Thoracic aorta (tissue), 2 donors: ENCODE data around the gene TMEM108. TPM values are rescaled to one million over a fixed set of nuclear protein-coding genes. Genes with fewer than 3 reads are reported as not detected.

Experiments
- ATAC-seq: fragments of 150-250 bp; one replicate; pipeline ENCODE4 v1.8.0; 2017; ENCODE audit warnings: low read depth; ENCODE audit not compliant: insufficient number of reproducible peaks, low FRiP score
- DNase-seq: peaks from one replicate; pipeline ENCODE4 v3.0.0-alpha.2; 2020; ENCODE audit warnings: low spot score
- H3K27ac ChIP-seq, 2 donors: fragments of 200-600 bp; sonication (generic); 1 replicate in 1 of 2; 2 replicates in 1 of 2; pipeline ENCODE4 v1.5.1; 2016; ENCODE audit warnings: mild to moderate bottlenecking in 2 of 2, moderate library complexity in 2 of 2
- H3K27me3 ChIP-seq: fragments of 200-600 bp; sonication (generic); replicated peaks from 2 replicates; pipeline ENCODE4 v1.6.0; 2016; ENCODE audit warnings: mild to moderate bottlenecking; ENCODE audit not compliant: insufficient read depth
- H3K36me3 ChIP-seq: fragments of 200-600 bp; sonication (generic); one replicate; pipeline ENCODE4 v1.5.1; 2016
- H3K4me1 ChIP-seq, 2 donors: fragments of 200-600 bp; sonication (generic); 1 replicate in 1 of 2; 2 replicates in 1 of 2; pipeline versions ENCODE4 v1.5.1 to v1.6.0; 2016; ENCODE audit warnings: low read depth in 2 of 2, mild to moderate bottlenecking in 1 of 2; ENCODE audit not compliant: control insufficient read depth in 1 of 2
- H3K4me3 ChIP-seq: fragments of 200-600 bp; sonication (generic); 2 replicates; pipeline ENCODE4 v1.5.1; 2016; ENCODE audit warnings: mild to moderate bottlenecking
- H3K9me3 ChIP-seq: fragments of 200-600 bp; sonication (generic); 2 replicates; pipeline ENCODE4 v1.5.1; 2016
- total RNA-seq, 2 donors: library from RNA; depleted of rRNA; stranded (reverse); fragments of >200 nt; gene quantifications; one replicate each; pipeline versions ENCODE4 v1.1.0 to v1.2.3, GENCODE V29; 2016
- TF ChIP-seq, protein P1 (sequence below): fragments of 200-600 bp; sonication (generic); IDR thresholded peaks from one replicate; pipeline ENCODE4 v1.5.1; 2019; ENCODE audit warnings: antibody characterized with exemption

TMEM108 gene
- total RNA-seq, 2 donors from 2014 or later = 0.28 to 0.41 TPM

DNA sequence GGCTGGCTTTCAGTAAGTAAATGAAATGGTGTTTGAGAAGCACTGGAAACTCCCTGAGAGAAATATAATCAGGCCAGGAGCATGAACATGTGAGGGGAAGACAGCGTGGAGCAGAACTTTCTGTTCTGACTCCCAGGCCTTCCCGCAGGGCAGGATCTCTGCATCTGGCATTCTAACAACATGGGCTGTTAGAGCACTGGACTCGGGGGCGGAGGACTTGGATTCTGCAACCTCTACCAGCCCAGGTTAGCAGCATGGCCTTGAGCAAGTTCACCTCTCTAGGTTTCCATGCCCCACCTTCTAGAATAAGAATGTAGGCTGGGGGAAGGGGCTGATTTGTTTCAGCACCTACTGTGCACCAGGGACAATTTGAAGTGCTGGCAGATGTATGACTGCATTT lies 349.1 kb downstream of the TMEM108 start:
- TF ChIP-seq, protein P1, sequence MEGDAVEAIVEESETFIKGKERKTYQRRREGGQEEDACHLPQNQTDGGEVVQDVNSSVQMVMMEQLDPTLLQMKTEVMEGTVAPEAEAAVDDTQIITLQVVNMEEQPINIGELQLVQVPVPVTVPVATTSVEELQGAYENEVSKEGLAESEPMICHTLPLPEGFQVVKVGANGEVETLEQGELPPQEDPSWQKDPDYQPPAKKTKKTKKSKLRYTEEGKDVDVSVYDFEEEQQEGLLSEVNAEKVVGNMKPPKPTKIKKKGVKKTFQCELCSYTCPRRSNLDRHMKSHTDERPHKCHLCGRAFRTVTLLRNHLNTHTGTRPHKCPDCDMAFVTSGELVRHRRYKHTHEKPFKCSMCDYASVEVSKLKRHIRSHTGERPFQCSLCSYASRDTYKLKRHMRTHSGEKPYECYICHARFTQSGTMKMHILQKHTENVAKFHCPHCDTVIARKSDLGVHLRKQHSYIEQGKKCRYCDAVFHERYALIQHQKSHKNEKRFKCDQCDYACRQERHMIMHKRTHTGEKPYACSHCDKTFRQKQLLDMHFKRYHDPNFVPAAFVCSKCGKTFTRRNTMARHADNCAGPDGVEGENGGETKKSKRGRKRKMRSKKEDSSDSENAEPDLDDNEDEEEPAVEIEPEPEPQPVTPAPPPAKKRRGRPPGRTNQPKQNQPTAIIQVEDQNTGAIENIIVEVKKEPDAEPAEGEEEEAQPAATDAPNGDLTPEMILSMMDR = no peak
- Histone ChIP-seq H3K4me1 (peaks cover 0 to 5% of the 10 kb centered on the region in 2 donors), H3K27me3 (no peaks in the 10 kb centered on the region), H3K4me3 (no peak overlapping the region), H3K9me3 (no peaks in the 10 kb centered on the region), H3K36me3 (no peaks in the 10 kb centered on the region), H3K27ac (no peak overlapping the region)
- ATAC-seq (no peak), DNase-seq (no peak)

DNA sequence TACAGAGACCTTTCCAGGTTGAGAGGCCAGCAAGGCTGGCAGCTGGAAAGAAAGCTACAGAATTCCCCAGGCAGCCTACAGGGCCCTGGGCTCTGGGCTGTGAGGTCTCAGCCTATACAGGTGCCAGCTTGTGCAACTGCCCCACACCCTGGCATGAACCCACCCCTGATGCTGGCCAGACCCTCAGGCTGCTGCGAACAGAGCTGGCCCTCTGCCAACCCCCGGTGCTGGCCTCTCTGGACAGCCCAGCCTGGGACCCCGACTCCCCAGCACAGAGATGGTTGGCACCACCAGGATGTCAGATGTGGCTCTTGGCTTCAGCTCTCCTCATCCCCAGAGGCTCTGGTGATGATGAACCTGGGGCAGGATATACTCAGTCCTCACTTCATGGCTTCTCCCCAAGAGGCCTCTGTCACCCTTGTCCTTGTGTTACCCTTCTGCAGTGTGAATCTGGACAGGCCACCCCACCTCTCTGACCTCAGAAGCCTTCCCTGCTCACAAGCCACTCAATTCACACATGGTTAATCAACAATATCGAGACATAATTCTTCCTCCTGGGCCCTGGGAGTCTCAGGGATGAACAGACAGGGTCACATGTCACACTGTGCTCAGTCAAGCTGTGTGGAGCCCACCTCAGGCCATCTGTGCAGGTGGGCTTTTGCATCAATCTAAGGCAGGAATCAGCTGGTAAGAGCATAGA lies 350.7 kb downstream of the TMEM108 start:
- no peak overlapping the region for H3K4me3 ChIP-seq
- TF ChIP-seq, protein P1 = no peak
- ATAC-seq (no peak), DNase-seq (no peak)
- no peaks in the 10 kb centered on the region for H3K36me3 ChIP-seq
- H3K4me1 ChIP-seq = peaks cover 0 to 5% of the 10 kb centered on the region in 2 donors
- no peak overlapping the region for H3K27ac ChIP-seq
- H3K9me3 ChIP-seq = no peaks in the 10 kb centered on the region
- H3K27me3 ChIP-seq = no peaks in the 10 kb centered on the region

DNA sequence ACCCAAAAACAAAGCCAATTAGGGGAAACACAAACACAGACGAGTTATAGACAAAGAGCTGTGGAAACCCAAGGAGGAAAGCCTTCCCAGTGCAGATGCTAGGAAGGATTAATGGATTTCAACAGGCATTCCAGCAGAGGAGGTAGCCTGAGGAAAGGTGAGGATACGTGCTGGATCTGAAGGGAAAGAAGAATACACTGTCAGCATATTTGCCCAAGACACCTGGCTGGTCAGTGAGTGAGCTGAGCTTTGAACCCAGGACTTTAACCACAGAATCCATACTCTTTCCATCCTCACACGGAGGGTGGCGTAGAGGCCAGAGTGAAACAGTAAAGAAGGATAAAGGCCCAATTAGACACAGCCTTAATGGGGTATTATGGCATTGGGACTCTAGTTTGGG lies 352.5 kb downstream of the TMEM108 start:
- no peak overlapping the region for H3K4me3 ChIP-seq
- DNase-seq (no peak), ATAC-seq (no peak)
- H3K36me3 ChIP-seq = no peaks in the 10 kb centered on the region
- H3K27ac ChIP-seq = no peak overlapping the region
- TF ChIP-seq, protein P1 = no peak
- H3K4me1 ChIP-seq = no peaks in the 10 kb centered on the region
- H3K9me3 ChIP-seq = no peaks in the 10 kb centered on the region
- H3K27me3 ChIP-seq = no peaks in the 10 kb centered on the region

DNA sequence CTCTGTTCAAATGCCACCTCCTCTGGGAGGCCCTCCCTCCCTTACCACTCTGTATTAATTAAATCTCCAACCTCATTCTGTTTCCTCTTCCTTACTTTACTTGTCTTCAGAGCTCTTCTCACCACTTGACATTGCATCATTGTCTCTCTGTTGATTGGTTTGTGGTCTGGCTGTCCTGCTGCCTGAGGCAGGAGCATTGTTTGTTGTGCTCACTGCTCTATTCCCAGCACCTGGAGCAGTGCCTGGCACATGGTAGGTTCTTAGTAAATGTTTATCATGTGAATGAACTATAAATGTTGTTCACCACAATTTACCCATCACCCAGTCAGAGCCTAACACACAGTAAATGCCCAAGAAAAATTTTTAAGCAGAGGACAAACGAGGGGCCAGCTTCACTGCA lies 355.0 kb downstream of the TMEM108 start:
- H3K4me3 ChIP-seq = no peak overlapping the region
- ATAC-seq (no peak), DNase-seq (no peak)
- no peak overlapping the region for H3K27ac ChIP-seq
- no peaks in the 10 kb centered on the region for H3K36me3 ChIP-seq
- H3K27me3 ChIP-seq = no peaks in the 10 kb centered on the region
- no peaks in the 10 kb centered on the region for H3K4me1 ChIP-seq
- no peaks in the 10 kb centered on the region for H3K9me3 ChIP-seq
- TF ChIP-seq, protein P1 = no peak

DNA sequence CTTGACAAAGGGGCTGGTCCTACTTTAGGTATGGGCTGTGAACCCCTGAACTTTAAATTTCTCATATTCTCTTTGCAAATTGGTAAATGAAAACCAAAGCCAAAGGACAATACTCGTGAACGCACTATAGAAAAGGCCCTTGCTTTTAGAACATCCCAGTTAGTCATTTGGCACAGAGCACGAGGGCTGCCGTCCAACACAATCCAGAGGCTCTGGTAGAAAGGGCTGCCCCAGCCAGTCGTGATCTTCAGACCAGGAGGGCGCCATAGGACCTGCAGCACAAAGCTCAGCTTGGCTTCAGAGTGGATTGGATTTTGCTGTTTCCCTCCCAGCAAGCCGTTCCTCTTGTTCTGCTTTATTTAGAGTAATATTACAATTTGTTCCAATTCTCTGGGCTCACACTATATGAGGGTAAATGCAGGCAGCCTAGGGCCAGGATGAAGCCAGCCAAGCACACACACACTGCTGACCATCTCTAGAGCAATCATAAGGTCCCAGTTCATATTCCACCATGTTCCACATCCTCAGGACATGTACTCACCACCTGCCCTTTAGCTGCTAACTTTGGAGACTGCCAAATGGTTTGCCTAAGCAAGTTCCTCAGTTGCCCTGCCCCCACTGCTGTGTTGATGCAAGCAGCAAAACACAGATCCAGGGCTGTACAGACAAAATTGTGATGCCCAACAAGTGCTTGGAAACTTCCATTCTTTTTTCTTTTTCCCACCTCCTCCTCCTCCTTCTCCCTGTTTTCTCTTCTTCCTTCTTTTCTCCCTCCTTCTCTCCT lies 355.7 kb downstream of the TMEM108 start:
- H3K4me1 ChIP-seq = no peaks in the 10 kb centered on the region
- H3K9me3 ChIP-seq = no peaks in the 10 kb centered on the region
- H3K4me3 ChIP-seq = no peak overlapping the region
- no peak for ATAC-seq
- H3K36me3 ChIP-seq = no peaks in the 10 kb centered on the region
- H3K27me3 ChIP-seq = no peaks in the 10 kb centered on the region
- DNase-seq = no peak
- H3K27ac ChIP-seq = no peak overlapping the region
- TF ChIP-seq, protein P1 = no peak
